Measurements from ENCODE around the gene ETF1.

DNA sequence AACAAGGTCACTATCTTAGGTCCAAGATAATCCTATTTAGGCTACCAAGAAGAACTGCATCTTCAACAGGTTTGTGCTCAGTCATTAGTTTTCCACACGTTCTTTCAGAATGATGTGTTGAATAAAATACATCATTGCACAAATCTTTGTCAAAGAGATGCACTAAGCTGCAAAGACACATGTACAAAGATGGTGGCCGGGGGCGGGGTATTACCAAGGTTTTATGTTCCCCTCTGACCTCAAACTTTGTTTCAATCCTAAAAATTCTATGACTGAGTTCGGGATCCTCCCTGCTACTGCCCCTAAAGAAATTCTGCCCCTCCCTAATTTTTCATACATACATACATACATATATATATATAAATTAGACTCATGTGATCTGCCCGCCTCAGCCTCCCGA is 17.9 kb upstream of the ETF1 start:
- TF ChIP-seq GATA2 (IDR thresholded peaks at IDR 0.05; ENCODE audit: low read depth, low read length) = no peak
- no peak for TF ChIP-seq GATA3 (IDR thresholded peaks at IDR 0.05; ENCODE audit: low read depth, low read length)

Measured in SH-SY5Y (cell line).